ENCODE data around the gene TSSC4. TPM values are rescaled to one million over a fixed set of nuclear protein-coding genes. Genes with fewer than 3 reads are reported as not detected.

Gene TSSC4
- total and polyA plus RNA-seq, 9 of the 15 experiments (the other 6 are each of a cell fraction or from before 2014, with no cell fraction given) = 0.41 to 54.2 (median 11.0) TPM

- TF ChIP-seq, protein P1, sequence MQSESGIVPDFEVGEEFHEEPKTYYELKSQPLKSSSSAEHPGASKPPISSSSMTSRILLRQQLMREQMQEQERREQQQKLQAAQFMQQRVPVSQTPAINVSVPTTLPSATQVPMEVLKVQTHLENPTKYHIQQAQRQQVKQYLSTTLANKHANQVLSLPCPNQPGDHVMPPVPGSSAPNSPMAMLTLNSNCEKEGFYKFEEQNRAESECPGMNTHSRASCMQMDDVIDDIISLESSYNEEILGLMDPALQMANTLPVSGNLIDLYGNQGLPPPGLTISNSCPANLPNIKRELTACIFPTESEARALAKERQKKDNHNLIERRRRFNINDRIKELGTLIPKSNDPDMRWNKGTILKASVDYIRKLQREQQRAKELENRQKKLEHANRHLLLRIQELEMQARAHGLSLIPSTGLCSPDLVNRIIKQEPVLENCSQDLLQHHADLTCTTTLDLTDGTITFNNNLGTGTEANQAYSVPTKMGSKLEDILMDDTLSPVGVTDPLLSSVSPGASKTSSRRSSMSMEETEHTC (IDR thresholded peaks at IDR 0.05) = no peak
- no peak for TF ChIP-seq DLX4 (CRISPR knock-in tag; IDR thresholded peaks at IDR 0.05)
- no peak for TF ChIP-seq HLTF (IDR thresholded peaks at IDR 0.05)
- no peak for TF ChIP-seq GTF2A2 (tag; IDR thresholded peaks at IDR 0.05)
- no peak for TF ChIP-seq ARNT (IDR thresholded peaks at IDR 0.05)
- TF ChIP-seq, protein P2, sequence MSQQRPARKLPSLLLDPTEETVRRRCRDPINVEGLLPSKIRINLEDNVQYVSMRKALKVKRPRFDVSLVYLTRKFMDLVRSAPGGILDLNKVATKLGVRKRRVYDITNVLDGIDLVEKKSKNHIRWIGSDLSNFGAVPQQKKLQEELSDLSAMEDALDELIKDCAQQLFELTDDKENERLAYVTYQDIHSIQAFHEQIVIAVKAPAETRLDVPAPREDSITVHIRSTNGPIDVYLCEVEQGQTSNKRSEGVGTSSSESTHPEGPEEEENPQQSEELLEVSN (IDR thresholded peaks at IDR 0.05; ENCODE audit: borderline replicate concordance in 1 of 2, extremely low read depth in 1 of 2, insufficient read depth in 1 of 2, insufficient read length in 1 of 2, low read depth in 1 of 2, low read length in 1 of 2, poor library complexity in 1 of 2, severe bottlenecking in 1 of 2) = no peak
- TF ChIP-seq, protein P3, sequence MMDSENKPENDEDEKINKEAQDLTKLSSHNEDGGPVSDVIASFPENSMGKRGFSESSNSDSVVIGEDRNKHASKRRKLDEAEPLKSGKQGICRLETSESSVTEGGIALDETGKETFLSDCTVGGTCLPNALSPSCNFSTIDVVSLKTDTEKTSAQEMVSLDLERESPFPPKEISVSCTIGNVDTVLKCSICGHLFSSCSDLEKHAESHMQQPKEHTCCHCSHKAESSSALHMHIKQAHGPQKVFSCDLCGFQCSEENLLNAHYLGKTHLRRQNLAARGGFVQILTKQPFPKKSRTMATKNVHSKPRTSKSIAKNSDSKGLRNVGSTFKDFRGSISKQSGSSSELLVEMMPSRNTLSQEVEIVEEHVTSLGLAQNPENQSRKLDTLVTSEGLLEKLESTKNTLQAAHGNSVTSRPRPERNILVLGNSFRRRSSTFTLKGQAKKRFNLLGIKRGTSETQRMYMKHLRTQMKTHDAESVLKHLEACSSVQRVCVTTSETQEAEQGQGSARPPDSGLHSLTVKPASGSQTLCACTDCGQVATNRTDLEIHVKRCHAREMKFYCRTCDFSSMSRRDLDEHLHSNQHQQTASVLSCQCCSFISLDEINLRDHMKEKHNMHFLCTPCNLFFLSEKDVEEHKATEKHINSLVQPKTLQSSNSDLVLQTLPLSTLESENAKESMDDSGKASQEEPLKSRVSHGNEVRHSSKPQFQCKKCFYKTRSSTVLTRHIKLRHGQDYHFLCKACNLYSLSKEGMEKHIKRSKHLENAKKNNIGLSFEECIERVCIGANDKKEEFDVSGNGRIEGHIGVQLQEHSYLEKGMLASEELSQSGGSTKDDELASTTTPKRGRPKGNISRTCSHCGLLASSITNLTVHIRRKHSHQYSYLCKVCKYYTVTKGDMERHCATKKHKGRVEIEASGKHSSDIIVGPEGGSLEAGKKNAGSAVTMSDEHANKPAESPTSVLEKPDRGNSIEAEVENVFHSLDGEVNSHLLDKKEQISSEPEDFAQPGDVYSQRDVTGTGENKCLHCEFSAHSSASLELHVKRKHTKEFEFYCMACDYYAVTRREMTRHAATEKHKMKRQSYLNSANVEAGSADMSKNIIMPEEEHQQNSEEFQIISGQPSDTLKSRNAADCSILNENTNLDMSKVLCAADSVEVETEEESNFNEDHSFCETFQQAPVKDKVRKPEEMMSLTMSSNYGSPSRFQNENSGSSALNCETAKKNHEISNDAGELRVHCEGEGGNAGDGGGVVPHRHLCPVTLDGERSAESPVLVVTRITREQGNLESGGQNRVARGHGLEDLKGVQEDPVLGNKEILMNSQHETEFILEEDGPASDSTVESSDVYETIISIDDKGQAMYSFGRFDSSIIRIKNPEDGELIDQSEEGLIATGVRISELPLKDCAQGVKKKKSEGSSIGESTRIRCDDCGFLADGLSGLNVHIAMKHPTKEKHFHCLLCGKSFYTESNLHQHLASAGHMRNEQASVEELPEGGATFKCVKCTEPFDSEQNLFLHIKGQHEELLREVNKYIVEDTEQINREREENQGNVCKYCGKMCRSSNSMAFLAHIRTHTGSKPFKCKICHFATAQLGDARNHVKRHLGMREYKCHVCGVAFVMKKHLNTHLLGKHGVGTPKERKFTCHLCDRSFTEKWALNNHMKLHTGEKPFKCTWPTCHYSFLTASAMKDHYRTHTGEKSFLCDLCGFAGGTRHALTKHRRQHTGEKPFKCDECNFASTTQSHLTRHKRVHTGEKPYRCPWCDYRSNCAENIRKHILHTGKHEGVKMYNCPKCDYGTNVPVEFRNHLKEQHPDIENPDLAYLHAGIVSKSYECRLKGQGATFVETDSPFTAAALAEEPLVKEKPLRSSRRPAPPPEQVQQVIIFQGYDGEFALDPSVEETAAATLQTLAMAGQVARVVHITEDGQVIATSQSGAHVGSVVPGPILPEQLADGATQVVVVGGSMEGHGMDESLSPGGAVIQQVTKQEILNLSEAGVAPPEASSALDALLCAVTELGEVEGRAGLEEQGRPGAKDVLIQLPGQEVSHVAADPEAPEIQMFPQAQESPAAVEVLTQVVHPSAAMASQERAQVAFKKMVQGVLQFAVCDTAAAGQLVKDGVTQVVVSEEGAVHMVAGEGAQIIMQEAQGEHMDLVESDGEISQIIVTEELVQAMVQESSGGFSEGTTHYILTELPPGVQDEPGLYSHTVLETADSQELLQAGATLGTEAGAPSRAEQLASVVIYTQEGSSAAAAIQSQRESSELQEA (IDR thresholded peaks at IDR 0.05; ENCODE audit: low read depth) = no peak
- no peak for TF ChIP-seq CBX5 (IDR thresholded peaks at IDR 0.05; ENCODE audit: borderline replicate concordance, low read depth)
- peak; percentile 16; the same call in 1 of the 2 replicates for TF ChIP-seq MYNN (IDR thresholded peaks at IDR 0.05)
- no peak for TF ChIP-seq MYNN (CRISPR knock-in tag; IDR thresholded peaks at IDR 0.05)
- no peak for TF ChIP-seq ZBED1 (IDR thresholded peaks at IDR 0.05)
- no peak for TF ChIP-seq ESRRB (CRISPR knock-in tag; IDR thresholded peaks at IDR 0.05; ENCODE audit: borderline replicate concordance)
- TF ChIP-seq HMGN3 (IDR thresholded peaks at IDR 0.05; ENCODE audit: borderline replicate concordance, extremely low read depth, insufficient read length, low read depth, low read length) = no peak
- TF ChIP-seq, protein P4, sequence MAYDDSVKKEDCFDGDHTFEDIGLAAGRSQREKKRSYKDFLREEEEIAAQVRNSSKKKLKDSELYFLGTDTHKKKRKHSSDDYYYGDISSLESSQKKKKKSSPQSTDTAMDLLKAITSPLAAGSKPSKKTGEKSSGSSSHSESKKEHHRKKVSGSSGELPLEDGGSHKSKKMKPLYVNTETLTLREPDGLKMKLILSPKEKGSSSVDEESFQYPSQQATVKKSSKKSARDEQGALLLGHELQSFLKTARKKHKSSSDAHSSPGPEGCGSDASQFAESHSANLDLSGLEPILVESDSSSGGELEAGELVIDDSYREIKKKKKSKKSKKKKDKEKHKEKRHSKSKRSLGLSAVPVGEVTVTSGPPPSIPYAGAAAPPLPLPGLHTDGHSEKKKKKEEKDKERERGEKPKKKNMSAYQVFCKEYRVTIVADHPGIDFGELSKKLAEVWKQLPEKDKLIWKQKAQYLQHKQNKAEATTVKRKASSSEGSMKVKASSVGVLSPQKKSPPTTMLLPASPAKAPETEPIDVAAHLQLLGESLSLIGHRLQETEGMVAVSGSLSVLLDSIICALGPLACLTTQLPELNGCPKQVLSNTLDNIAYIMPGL (CRISPR knock-in tag; IDR thresholded peaks at IDR 0.05) = no peak
Measured at GRCh38 chr11:2420502-2421225, 20.1 kb downstream of the TSSC4 start (continued).

All from K562 (cell line).